Right lobe of liver (tissue), 6 donors: ENCODE data around the gene LEMD3. TPM values are rescaled to one million over a fixed set of nuclear protein-coding genes. Genes with fewer than 3 reads are reported as not detected.

Experiments used
- ATAC-seq, 4 donors: fragments of 200-7000 bp; cut with Tn5 transposase; one replicate each; pipeline ENCODE4 v1.9.1; 2020; ENCODE audit warnings: mild to moderate bottlenecking in 4 of 4, moderate library complexity in 4 of 4
- DNase-seq, 3 donors: peaks; one replicate each; pipeline ENCODE4 v3.0.0-alpha.2; 2020
- H3K27ac ChIP-seq, 3 donors: fragments of 200-600 bp; one replicate each; pipeline ENCODE4 v1.8.0; 2022
- H3K27me3 ChIP-seq, 2 donors: fragments of 200-600 bp; one replicate each; pipeline ENCODE4 v1.8.0; 2022
- H3K36me3 ChIP-seq, 4 donors: fragments of 200-600 bp; sonication (generic) in 1 of 4; one replicate each; pipeline versions ENCODE4 v1.5.1 to v1.8.0; 2017 to 2022; ENCODE audit warnings: control low read depth in 1 of 4
- H3K4me1 ChIP-seq, 4 donors: fragments of 200-600 bp; sonication (generic) in 1 of 4; one replicate each; pipeline versions ENCODE4 v1.5.1 to v1.8.0; 2017 to 2022; ENCODE audit warnings: control low read depth in 1 of 4
- H3K4me3 ChIP-seq, 3 donors: fragments of 200-600 bp; one replicate each; pipeline ENCODE4 v1.8.0; 2022
- H3K9me3 ChIP-seq, 4 donors: fragments of 200-600 bp; sonication (generic) in 1 of 4; one replicate each; pipeline versions ENCODE4 v1.5.1 to v1.8.0; 2017 to 2022; ENCODE audit warnings: control low read depth in 1 of 4
- CTCF ChIP-seq, 4 donors: fragments of 200-600 bp in 3 of 4; fragments of 450-650 bp in 1 of 4; IDR thresholded peaks; one replicate each; pipeline versions ENCODE4 v1.5.1 to v1.8.0; 2016 to 2022; ENCODE audit warnings: antibody characterized with exemption in 4 of 4, mild to moderate bottlenecking in 2 of 4
- POLR2A ChIP-seq: fragments of 450-650 bp; IDR thresholded peaks from one replicate; pipeline ENCODE4 v1.6.1; 2017; ENCODE audit warnings: antibody characterized with exemption, mild to moderate bottlenecking
- WGBS: methylation state at CpG from one replicate; pipeline ENCODE4 v1.1.6; 2018; ENCODE audit warnings: low coverage, low lambda C conversion rate; ENCODE audit not compliant: insufficient coverage; ENCODE audit errors: missing lambda C conversion rate; 5-methylcytosine and 5-hydroxymethylcytosine counted together
- intact Hi-C, 2 donors: fragments of 100-400 bp; cut with DNase I; formaldehyde crosslinking; loops; one replicate each; pipeline versions ENCODE4 v1.11.2 to v1.14.1; 2022
- total RNA-seq, 6 experiments: library from RNA; depleted of rRNA in 2 of 6; stranded (reverse); fragments of >200 nt in 2 of 6; fragmentation: NEBNext Ultra II Directional in 3 of 6; extraction: Animal tissue kit (Norgen Biotek cat#: 25700) in 3 of 6; gene quantifications; one replicate each; pipeline versions ENCODE4 v1.1.0 to v1.2.4, GENCODE V29; 2016 to 2023
- donor health status: DM: no; HTN: yes; CAD: no.
- donor health status: DM: no; HTN: no; CAD: no.
- donor health status: DM: no; HTN: no; CAD: no.
- donor health status: DM: no; HTN: yes; CAD: no.
- donor health status: DM: no; HTN: yes; CAD: no.

LEMD3 gene
- total RNA-seq, 6 experiments from 2014 or later, result 8.6 to 19.0 (median 11.6) TPM

GRCh38 chr12:65204886-65205525 is 35.6 kb downstream of the LEMD3 start:
- ATAC-seq (no peak), DNase-seq (no peak)
- WGBS, result 80% methylated on average over 1 of the region's 2 CpGs
- Histone ChIP-seq H3K4me3 (no peak overlapping the region), H3K4me1 (peaks cover 0 to 7% (median 0%) of the 10 kb centered on the region in 4 donors), H3K36me3 (no peaks in the 10 kb centered on the region), H3K9me3 (no peaks in the 10 kb centered on the region), H3K27me3 (no peaks in the 10 kb centered on the region), H3K27ac (no peak overlapping the region)
- TF ChIP-seq CTCF (IDR thresholded peaks at IDR 0.05) (no peak), POLR2A (no peak)
- intact Hi-C loops, result no loop called here

GRCh38 chr12:65205886-65206285 is 36.5 kb downstream of the LEMD3 start:
- Histone ChIP-seq H3K27ac (no peak overlapping the region), H3K27me3 (no peaks in the 10 kb centered on the region), H3K4me1 (peaks cover 0 to 7% (median 0%) of the 10 kb centered on the region in 4 donors), H3K36me3 (no peaks in the 10 kb centered on the region), H3K4me3 (no peak overlapping the region), H3K9me3 (no peaks in the 10 kb centered on the region)
- TF ChIP-seq POLR2A, result no peak
- no peak for TF ChIP-seq CTCF (IDR thresholded peaks at IDR 0.05)
- no peak for ATAC-seq
- DNase-seq, result no peak
- intact Hi-C loops, result no loop called here

GRCh38 chr12:65208125-65208524 is 38.7 kb downstream of the LEMD3 start:
- H3K9me3 ChIP-seq, result no peaks in the 10 kb centered on the region
- no peak for DNase-seq
- H3K27ac ChIP-seq, result no peak overlapping the region
- peaks cover 0 to 7% (median 0%) of the 10 kb centered on the region in 4 donors for H3K4me1 ChIP-seq
- no peak overlapping the region for H3K4me3 ChIP-seq
- TF ChIP-seq POLR2A (no peak), CTCF (IDR thresholded peaks at IDR 0.05) (no peak)
- ATAC-seq, result no peak
- peaks cover 0 to 7% (median 0%) of the 10 kb centered on the region in 4 donors for H3K36me3 ChIP-seq
- 100% methylated on average over 2 of the region's 2 CpGs for WGBS
- no peaks in the 10 kb centered on the region for H3K27me3 ChIP-seq
- intact Hi-C loops, result no loop called here

- 65% methylated on average over 3 of the region's 3 CpGs for WGBS
- ATAC-seq, result no peak
- H3K27ac ChIP-seq, result no peak overlapping the region
- H3K36me3 ChIP-seq, result peaks cover 0 to 7% (median 0%) of the 10 kb centered on the region in 4 donors
- intact Hi-C loops, result no loop called here
- H3K4me1 ChIP-seq, result peaks cover 0 to 7% (median 0%) of the 10 kb centered on the region in 4 donors
- no peak overlapping the region for H3K4me3 ChIP-seq
- no peaks in the 10 kb centered on the region for H3K27me3 ChIP-seq
- DNase-seq, result no peak
- no peaks in the 10 kb centered on the region for H3K9me3 ChIP-seq
- TF ChIP-seq POLR2A (no peak), CTCF (IDR thresholded peaks at IDR 0.05) (no peak)
Observed at GRCh38 chr12:65208964-65209654, 39.7 kb downstream of the LEMD3 start.
